Activated naive CD4-positive, alpha-beta T cell (primary cell): ENCODE data around the gene ZNF735.
A peak's percentile ranks its signal among the peaks of the same experiment; 100 is the strongest.
"Not testable (repeated sequence)": the region's sequence is repeated elsewhere in the genome, so short reads cannot be mapped to it uniquely, and the experiment has no call there.

ENCODE experiments used
- DNase-seq, 4 experiments: peaks; one replicate each; lab custom pipeline; 2025; lab: John Stamatoyannopoulos, UW

The ZNF735 gene

GRCh38 chr7:64206903-64207302 lies at the start of gene ZNF735:
Gene ZNF735 (plus strand): TSS chr7:64207203. CDS start chr7:64207203, 0 bp downstream.
- no peak for DNase-seq

GRCh38 chr7:64170974-64171373 lies 36.0 kb upstream of the ZNF735 start:
- not testable (repeated sequence) for DNase-seq

DNA sequence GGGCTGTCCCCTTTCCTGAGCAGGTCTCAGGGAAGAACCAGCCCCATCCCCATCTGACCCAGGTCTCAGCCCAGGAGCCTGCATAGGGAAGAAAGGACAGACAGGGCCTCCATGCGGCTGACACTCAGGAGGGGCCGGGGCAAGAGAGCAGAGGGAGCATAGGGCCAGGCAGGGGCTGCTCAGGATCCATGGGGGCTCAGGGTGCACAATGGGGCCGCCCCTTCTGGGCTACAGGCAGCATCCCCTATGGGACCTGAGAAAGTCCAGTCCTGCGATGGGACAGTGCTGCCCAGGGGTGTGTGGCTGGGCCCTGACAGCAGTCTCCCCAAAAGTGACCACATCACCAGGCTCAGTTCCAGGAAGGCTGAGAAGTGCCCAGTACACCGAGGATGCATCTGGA lies 32.7 kb upstream of the ZNF735 start:
- DNase-seq = no peak

DNA sequence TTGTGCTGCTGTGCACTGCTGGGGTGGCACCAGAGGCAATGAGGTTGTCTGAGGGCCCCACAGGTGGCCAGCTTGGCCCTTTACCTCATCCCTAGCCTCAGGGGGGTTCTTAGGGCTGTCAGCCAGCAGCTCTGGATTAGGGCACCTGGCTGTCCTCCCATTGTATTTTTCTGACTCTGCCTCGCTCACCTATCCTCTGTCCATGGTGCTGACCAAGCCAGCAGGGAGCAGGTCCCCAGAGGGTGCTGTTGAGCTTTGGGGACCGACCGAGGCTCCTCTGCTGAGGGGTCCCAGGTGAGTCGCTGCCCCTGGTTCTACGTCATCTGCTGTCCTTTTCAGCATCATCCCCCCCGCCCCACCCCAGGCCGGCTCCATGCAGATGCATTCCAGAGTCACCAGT lies 32.1 kb upstream of the ZNF735 start:
- DNase-seq = no peak

DNA sequence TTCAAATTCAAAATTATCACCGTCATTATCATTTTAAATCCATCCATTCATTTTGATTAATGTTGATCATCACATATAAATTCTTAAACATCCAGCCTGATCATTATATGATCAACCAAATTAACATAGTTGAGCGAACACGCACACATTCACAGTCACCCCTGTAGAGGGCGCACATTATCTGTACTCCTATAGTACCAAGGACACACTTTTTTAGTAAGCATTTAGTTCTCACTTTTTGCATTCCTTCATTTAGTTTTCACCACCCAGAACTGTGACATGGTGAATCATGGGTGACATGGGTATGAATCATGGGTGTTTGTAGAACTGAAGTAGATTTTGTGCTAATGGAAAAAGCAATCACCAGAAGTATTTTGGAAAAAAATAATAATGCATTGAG lies 26.0 kb upstream of the ZNF735 start:
- DNase-seq = no peak

DNA sequence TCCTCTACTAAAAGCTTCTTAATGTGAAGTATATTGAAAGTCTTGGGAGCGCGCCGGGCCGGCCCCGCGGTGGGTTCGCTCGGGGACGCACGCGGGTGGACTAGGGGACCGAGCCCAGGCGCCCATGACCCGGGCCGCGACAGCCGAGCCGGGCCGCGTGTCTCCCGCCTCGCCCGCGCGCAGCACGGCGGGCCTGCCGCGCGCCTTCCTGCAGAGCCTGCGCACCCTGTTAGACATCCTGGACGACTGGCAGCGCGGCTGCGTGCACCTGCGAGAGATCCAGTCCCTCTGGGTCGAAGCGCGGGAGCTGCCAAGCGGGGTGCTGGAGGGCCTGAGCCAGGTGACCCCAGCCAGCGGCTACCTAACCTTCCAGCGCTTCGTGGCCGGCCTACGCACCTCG lies 25.4 kb upstream of the ZNF735 start:
- no peak for DNase-seq

- DNase-seq = no peak
These were observed 24.8 kb upstream of the ZNF735 start for GRCh38 chr7:64182036-64182790.

GRCh38 chr7:64183126-64183742 lies 23.8 kb upstream of the ZNF735 start:
- DNase-seq = peak in 3 of 4 experiments; percentile 2 to 16 (median 6)

GRCh38 chr7:64183827-64184372 lies 23.1 kb upstream of the ZNF735 start:
- no peak for DNase-seq

GRCh38 chr7:64184376-64184775 lies 22.6 kb upstream of the ZNF735 start:
- no peak for DNase-seq

DNA sequence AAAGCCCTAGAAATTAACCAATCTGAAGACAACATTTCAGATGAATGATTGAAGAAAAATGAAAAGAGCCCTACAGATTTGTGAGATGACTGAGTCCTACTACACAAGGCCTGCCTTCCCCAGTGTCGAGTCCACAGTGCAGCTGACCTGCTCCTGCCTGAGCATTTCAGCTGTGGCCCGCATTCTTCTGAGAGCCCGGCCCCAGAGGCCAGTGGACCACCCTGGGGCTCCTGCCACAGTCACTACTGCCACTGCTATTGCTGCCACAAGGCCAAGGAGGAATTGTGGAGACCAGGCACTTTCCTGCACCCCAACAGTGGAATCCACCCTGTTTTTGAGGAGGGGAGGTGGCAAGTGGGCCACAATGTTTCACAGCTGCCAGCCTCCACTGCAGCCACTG lies 19.6 kb upstream of the ZNF735 start:
- no peak for DNase-seq

- no peak for DNase-seq
These were observed 14.8 kb upstream of the ZNF735 start for GRCh38 chr7:64192148-64192704.

DNA sequence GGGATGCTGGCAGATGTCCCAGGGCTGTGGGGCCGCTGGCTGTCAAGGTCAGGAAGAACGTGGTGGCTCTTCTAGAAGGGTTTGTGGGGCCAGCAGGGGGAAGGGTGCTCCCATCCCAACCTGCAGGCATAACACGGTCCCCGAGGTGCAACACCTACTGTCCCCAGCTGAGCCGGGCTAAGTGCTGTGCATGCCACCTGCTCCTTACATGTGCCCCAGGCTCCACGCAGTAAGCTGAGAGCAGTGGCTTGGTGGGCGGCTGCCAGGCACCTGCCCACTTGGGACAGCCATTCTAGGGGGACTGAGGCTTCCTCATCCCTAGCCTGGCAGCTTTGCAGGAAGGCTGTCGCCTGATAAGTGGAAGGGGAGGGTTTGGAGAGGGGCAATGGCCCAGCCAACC lies 14.2 kb upstream of the ZNF735 start:
- no peak for DNase-seq

GRCh38 chr7:64219710-64220298 lies 12.8 kb downstream of the ZNF735 start:
- DNase-seq = not testable (repeated sequence)

- no peak for DNase-seq
These were observed 16.4 kb downstream of the ZNF735 start for GRCh38 chr7:64223366-64223765.

DNA sequence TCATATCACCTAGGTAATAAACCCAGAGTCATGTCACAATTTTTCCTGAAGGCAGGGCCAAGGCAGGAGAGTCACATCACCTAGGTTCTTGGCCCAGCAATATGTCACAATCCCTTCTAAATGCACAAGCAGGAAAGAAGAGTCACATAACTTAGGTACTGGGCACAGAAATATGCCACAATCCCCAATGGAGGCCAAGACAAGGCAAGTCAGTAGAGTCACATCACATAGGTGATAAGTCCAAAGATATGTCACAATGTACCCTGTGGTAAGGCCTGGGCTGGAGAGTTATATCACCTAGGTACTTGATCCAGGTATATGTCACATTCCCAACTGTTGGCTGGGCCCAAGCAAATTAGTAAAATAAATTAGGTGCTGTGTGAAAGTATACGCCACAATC lies 21.2 kb downstream of the ZNF735 start, which contains the start of gene ZNF679:
Gene ZNF679, plus strand, starts transcription at position 301 of the 400 bp plus-strand sequence. CDS start 20,644 bp downstream, outside the sequence.
- DNase-seq = not testable (repeated sequence)

DNA sequence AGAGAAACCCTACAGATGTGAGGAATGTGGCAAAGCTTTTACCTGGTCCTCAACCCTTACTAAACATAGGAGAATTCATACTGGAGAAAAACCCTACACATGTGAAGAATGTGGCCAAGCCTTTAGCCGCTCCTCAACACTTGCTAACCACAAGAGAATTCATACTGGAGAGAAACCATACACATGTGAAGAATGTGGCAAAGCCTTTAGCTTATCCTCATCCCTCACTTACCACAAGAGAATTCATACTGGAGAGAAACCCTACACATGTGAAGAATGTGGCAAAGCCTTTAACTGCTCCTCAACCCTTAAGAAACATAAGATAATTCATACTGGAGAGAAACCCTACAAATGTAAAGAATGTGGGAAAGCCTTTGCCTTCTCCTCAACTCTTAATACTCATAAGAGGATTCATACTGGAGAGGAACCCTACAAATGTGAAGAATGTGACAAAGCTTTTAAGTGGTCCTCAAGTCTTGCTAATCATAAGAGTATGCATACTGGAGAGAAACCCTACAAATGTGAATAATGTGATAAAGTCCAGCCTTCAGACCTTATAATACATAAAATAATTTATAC lies 59.4 kb downstream of the ZNF735 start:
- DNase-seq = no peak
